ENCODE data around the gene TMEM181. TPM values are rescaled to one million over a fixed set of nuclear protein-coding genes. Genes with fewer than 3 reads are reported as not detected.
"Not testable (repeated sequence)": the region's sequence is repeated elsewhere in the genome, so short reads cannot be mapped to it uniquely, and the experiment has no call there.

Gene TMEM181
- total RNA-seq, 4 donors from 2014 or later = 21.6 to 31.6 (median 26.0) TPM

GRCh38 chr6:158556113-158556512 lies 3.8 kb upstream of the TMEM181 start:
- no peak overlapping the region for H3K4me3 ChIP-seq
- 50% methylated on average over 7 of the region's 7 CpGs for WGBS
- H3K27me3 ChIP-seq = peaks cover 0 to 5% (median 0%) of the 10 kb centered on the region in 4 donors
- no peak overlapping the region for H3K27ac ChIP-seq (replicated peaks in 1 of 4)
- DNase-seq (ENCODE audit: extremely low spot score) = no peak
- H3K4me1 ChIP-seq = peaks cover 5 to 11% (median 10%) of the 10 kb centered on the region in 4 donors
- no peaks in the 10 kb centered on the region for H3K9me3 ChIP-seq
- intact Hi-C loops (cut with DNase I) = loop anchor here (5.0 kb wide), 1 partner anchor 324 kb away; no protein-coding TSS in a partner anchor
- no peaks in the 10 kb centered on the region for H3K36me3 ChIP-seq
- TF ChIP-seq EP300 (IDR thresholded peaks at IDR 0.05) (no peak), POLR2A (IDR thresholded peaks at IDR 0.05; ENCODE audit: low read depth) (no peak), CTCF (IDR thresholded peaks at IDR 0.05) (no peak), POLR2AphosphoS5 (IDR thresholded peaks at IDR 0.05) (no peak)

- H3K9me3 ChIP-seq; H3K4me3 ChIP-seq; H3K36me3 ChIP-seq; H3K27ac ChIP-seq (replicated peaks in 1 of 4); DNase-seq (ENCODE audit: extremely low spot score); H3K27me3 ChIP-seq: not testable (repeated sequence)
- H3K4me1 ChIP-seq = peaks cover 15 to 21% (median 19%) of the 10 kb centered on the region in 4 donors
- intact Hi-C loops (cut with DNase I) = loop anchor here (5.0 kb wide), 1 partner anchor 325 kb away; no protein-coding TSS in a partner anchor
- WGBS = 93% methylated on average over 3 of the region's 3 CpGs
These were observed 2.8 kb upstream of the TMEM181 start for GRCh38 chr6:158557110-158557509.

DNA sequence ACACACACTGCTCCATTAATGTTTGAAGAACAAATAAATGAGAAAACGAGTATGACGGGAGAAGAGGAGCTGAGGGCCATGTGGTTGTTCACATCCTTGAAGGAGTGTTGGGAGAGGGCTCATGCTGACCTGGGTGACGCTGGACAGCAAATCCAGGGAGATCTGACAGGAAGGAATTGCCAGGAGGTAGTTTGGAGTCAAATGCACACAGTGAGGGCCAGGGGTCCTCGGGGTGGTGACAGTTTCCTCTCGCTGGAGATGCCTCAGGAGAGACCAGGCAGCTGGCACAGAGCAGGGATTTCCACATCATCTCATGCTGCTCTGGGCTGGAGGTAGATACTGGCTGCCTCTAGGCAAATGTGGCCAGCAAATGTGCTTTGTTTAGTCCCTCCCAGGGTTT lies 2.0 kb upstream of the TMEM181 start:
- H3K27me3 ChIP-seq = peaks cover 0 to 5% (median 0%) of the 10 kb centered on the region in 4 donors
- H3K27ac ChIP-seq (replicated peaks in 1 of 4) = no peak overlapping the region
- no peak overlapping the region for H3K4me3 ChIP-seq
- no peak for TF ChIP-seq POLR2AphosphoS5 (IDR thresholded peaks at IDR 0.05)
- no peaks in the 10 kb centered on the region for H3K9me3 ChIP-seq
- DNase-seq (ENCODE audit: extremely low spot score) = no peak
- peaks cover 15 to 28% (median 23%) of the 10 kb centered on the region in 4 donors for H3K4me1 ChIP-seq
- 73% methylated on average over 5 of the region's 5 CpGs for WGBS
- H3K36me3 ChIP-seq = no peaks in the 10 kb centered on the region
- intact Hi-C loops (cut with DNase I) = loop anchor here (5.0 kb wide), 1 partner anchor 326 kb away; no protein-coding TSS in a partner anchor

DNA sequence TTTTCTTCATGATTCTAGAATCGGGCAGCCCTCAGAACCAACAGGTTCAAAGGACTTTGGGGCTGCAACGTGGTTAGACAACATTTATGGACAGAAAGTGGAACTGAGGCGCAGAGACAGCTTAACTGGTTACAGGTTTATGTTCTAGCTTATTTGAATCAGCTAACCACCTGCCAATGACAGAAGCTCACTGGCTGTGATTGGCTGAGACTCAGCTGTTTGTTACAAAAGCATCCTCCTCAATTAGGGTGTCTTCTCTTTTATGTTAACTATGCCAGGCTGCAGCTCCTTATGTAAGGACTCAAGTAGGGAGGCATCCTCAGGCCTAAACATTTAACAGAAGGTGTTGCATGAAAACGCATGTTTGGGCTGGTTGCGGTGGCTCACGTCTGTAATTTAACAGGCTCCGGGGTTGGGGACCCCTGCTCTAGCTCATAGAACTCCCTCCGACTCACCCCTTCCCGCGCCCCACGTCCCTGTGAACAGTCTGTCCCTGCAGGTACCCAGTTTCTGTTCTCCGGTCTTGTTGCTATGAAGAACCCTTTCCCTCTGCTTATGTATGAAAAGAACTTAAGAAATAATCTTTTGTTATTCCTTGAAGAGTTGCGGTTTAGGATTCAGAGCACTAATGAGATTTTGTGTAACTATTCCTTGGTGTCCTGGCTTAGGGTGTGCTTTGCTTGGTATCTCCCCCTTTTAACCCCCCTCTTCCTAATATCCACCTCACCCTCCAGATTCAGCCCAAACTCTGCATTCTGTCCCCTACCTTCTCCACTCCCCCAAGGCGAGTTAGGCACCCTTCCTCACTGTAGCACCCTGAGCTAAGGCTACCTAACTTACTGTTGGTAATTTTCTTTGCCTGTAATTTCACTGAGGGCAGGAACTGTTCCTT lies 1.2 kb upstream of the TMEM181 start:
- Histone ChIP-seq H3K27me3 (peaks cover 0 to 5% (median 0%) of the 10 kb centered on the region in 4 donors), H3K4me1 (peaks cover 15 to 35% (median 23%) of the 10 kb centered on the region in 4 donors), H3K4me3 (no peak overlapping the region), H3K36me3 (no peaks in the 10 kb centered on the region), H3K9me3 (no peaks in the 10 kb centered on the region), H3K27ac (replicated peaks in 1 of 4) (no peak overlapping the region)
- TF ChIP-seq POLR2A (IDR thresholded peaks at IDR 0.05; ENCODE audit: low read depth) (no peak), POLR2AphosphoS5 (IDR thresholded peaks at IDR 0.05) (no peak), EP300 (IDR thresholded peaks at IDR 0.05) (no peak), CTCF (IDR thresholded peaks at IDR 0.05) (no peak)
- 95% methylated on average over 14 of the region's 14 CpGs for WGBS
- DNase-seq (ENCODE audit: extremely low spot score) = no peak
- intact Hi-C loops (cut with DNase I) = loop anchor here (5.0 kb wide), 1 partner anchor 326 kb away; no protein-coding TSS in a partner anchor

- no peak for DNase-seq (ENCODE audit: extremely low spot score)
- no peaks in the 10 kb centered on the region for H3K9me3 ChIP-seq
- peak overlapping the region; percentile 80 to 100 (median 98) for H3K4me3 ChIP-seq
- 78% methylated on average over 8 of the region's 14 CpGs for WGBS
- peaks cover 0 to 5% (median 0%) of the 10 kb centered on the region in 4 donors for H3K27me3 ChIP-seq
- intact Hi-C loops (cut with DNase I) = loop anchor here (5.0 kb wide), 1 partner anchor 327 kb away; no protein-coding TSS in a partner anchor
- no peaks in the 10 kb centered on the region for H3K36me3 ChIP-seq
- peak overlapping the region; percentile 86 to 98 (median 96) for H3K27ac ChIP-seq (replicated peaks in 1 of 4)
- TF ChIP-seq POLR2A (IDR thresholded peaks at IDR 0.05; ENCODE audit: low read depth) (no peak), POLR2AphosphoS5 (IDR thresholded peaks at IDR 0.05) (no peak), CTCF (IDR thresholded peaks at IDR 0.05) (no peak), EP300 (IDR thresholded peaks at IDR 0.05) (no peak)
- H3K4me1 ChIP-seq = peaks cover 15 to 35% (median 23%) of the 10 kb centered on the region in 4 donors
These were observed 475 bp upstream of the TMEM181 start for GRCh38 chr6:158559338-158559894.

Measured in esophagus muscularis mucosa (tissue), 4 donors.